ENCODE measurements around the gene CNST.

CNST gene

GRCh38 chr1:246532519-246532918 is 33.7 kb upstream of the CNST start:
- peaks cover 20% of the 10 kb centered on the region for H3K9me3 ChIP-seq (ENCODE audit: control insufficient read depth, insufficient read depth, low read depth, low read length)
- no peak overlapping the region for H3K9ac ChIP-seq (ENCODE audit: low read length)
- H3K36me3 ChIP-seq (ENCODE audit: control insufficient read depth, insufficient read depth, low read length): no peaks in the 10 kb centered on the region
- no peak overlapping the region for H3K27ac ChIP-seq (ENCODE audit: low read depth, low read length)
- no peaks in the 10 kb centered on the region for H3K27me3 ChIP-seq (ENCODE audit: control insufficient read depth, insufficient read depth, low read length)
- H3K4me1 ChIP-seq (ENCODE audit: control insufficient read depth, insufficient read depth, low read length): no peaks in the 10 kb centered on the region
- no peak overlapping the region for H3K4me3 ChIP-seq (ENCODE audit: low read depth, low read length)

- Histone ChIP-seq H3K27ac (ENCODE audit: low read depth, low read length) (no peak overlapping the region), H3K4me3 (ENCODE audit: low read depth, low read length) (no peak overlapping the region)
These were observed 32.8 kb upstream of the CNST start for GRCh38 chr1:246533371-246533905.

GRCh38 chr1:246534114-246534513 is 32.1 kb upstream of the CNST start:
- Histone ChIP-seq H3K27ac (ENCODE audit: low read depth, low read length) (no peak overlapping the region), H3K9ac (ENCODE audit: low read length) (no peak overlapping the region), H3K36me3 (ENCODE audit: control insufficient read depth, insufficient read depth, low read length) (peaks cover 4% of the 10 kb centered on the region; the same call in 1 of the 2 replicates), H3K9me3 (ENCODE audit: control insufficient read depth, insufficient read depth, low read depth, low read length) (peaks cover 20% of the 10 kb centered on the region), H3K4me3 (ENCODE audit: low read depth, low read length) (no peak overlapping the region), H3K27me3 (ENCODE audit: control insufficient read depth, insufficient read depth, low read length) (no peaks in the 10 kb centered on the region), H3K4me1 (ENCODE audit: control insufficient read depth, insufficient read depth, low read length) (peaks cover 4% of the 10 kb centered on the region; the same call in 1 of the 2 replicates)

More at GRCh38 chr1:246533371-246533905, 32.8 kb upstream of the CNST start:
- peaks cover 20% of the 10 kb centered on the region for H3K9me3 ChIP-seq (ENCODE audit: control insufficient read depth, insufficient read depth, low read depth, low read length)
- H3K27me3 ChIP-seq (ENCODE audit: control insufficient read depth, insufficient read depth, low read length): no peaks in the 10 kb centered on the region
- H3K4me1 ChIP-seq (ENCODE audit: control insufficient read depth, insufficient read depth, low read length): peaks cover 4% of the 10 kb centered on the region; the same call in 1 of the 2 replicates
- H3K36me3 ChIP-seq (ENCODE audit: control insufficient read depth, insufficient read depth, low read length): 0 out of 2 replicates have a peak, but pooled peaks cover under 1% of the 10 kb centered on the region
- no peak overlapping the region for H3K9ac ChIP-seq (ENCODE audit: low read length)

GRCh38 chr1:246537441-246537840 is 28.8 kb upstream of the CNST start:
- Histone ChIP-seq H3K9ac (ENCODE audit: low read length) (no peak overlapping the region), H3K4me3 (ENCODE audit: low read depth, low read length) (no peak overlapping the region), H3K27me3 (ENCODE audit: control insufficient read depth, insufficient read depth, low read length) (no peaks in the 10 kb centered on the region), H3K36me3 (ENCODE audit: control insufficient read depth, insufficient read depth, low read length) (peaks cover 24% of the 10 kb centered on the region), H3K4me1 (ENCODE audit: control insufficient read depth, insufficient read depth, low read length) (peaks cover 4% of the 10 kb centered on the region; the same call in 1 of the 2 replicates), H3K9me3 (ENCODE audit: control insufficient read depth, insufficient read depth, low read depth, low read length) (no peaks in the 10 kb centered on the region), H3K27ac (ENCODE audit: low read depth, low read length) (no peak overlapping the region)

GRCh38 chr1:246537887-246538286 is 28.4 kb upstream of the CNST start:
- Histone ChIP-seq H3K4me3 (ENCODE audit: low read depth, low read length) (no peak overlapping the region), H3K9me3 (ENCODE audit: control insufficient read depth, insufficient read depth, low read depth, low read length) (no peaks in the 10 kb centered on the region), H3K36me3 (ENCODE audit: control insufficient read depth, insufficient read depth, low read length) (peaks cover 27% of the 10 kb centered on the region), H3K9ac (ENCODE audit: low read length) (no peak overlapping the region), H3K4me1 (ENCODE audit: control insufficient read depth, insufficient read depth, low read length) (peaks cover 4% of the 10 kb centered on the region; the same call in 1 of the 2 replicates), H3K27ac (ENCODE audit: low read depth, low read length) (no peak overlapping the region), H3K27me3 (ENCODE audit: control insufficient read depth, insufficient read depth, low read length) (no peaks in the 10 kb centered on the region)

- H3K9ac ChIP-seq (ENCODE audit: low read length): no peak overlapping the region
- peaks cover 53% of the 10 kb centered on the region for H3K36me3 ChIP-seq (ENCODE audit: control insufficient read depth, insufficient read depth, low read length)
- peaks cover 4% of the 10 kb centered on the region; the same call in 1 of the 2 replicates for H3K4me1 ChIP-seq (ENCODE audit: control insufficient read depth, insufficient read depth, low read length)
- no peaks in the 10 kb centered on the region for H3K27me3 ChIP-seq (ENCODE audit: control insufficient read depth, insufficient read depth, low read length)
- H3K4me3 ChIP-seq (ENCODE audit: low read depth, low read length): no peak overlapping the region
- H3K9me3 ChIP-seq (ENCODE audit: control insufficient read depth, insufficient read depth, low read depth, low read length): no peaks in the 10 kb centered on the region
- no peak overlapping the region for H3K27ac ChIP-seq (ENCODE audit: low read depth, low read length)
These were observed 25.3 kb upstream of the CNST start for GRCh38 chr1:246540738-246541491.

- Histone ChIP-seq H3K9ac (ENCODE audit: low read length) (no peak overlapping the region), H3K4me3 (ENCODE audit: low read depth, low read length) (no peak overlapping the region), H3K36me3 (ENCODE audit: control insufficient read depth, insufficient read depth, low read length) (peaks cover 68% of the 10 kb centered on the region), H3K9me3 (ENCODE audit: control insufficient read depth, insufficient read depth, low read depth, low read length) (no peaks in the 10 kb centered on the region), H3K27ac (ENCODE audit: low read depth, low read length) (no peak overlapping the region), H3K4me1 (ENCODE audit: control insufficient read depth, insufficient read depth, low read length) (no peaks in the 10 kb centered on the region), H3K27me3 (ENCODE audit: control insufficient read depth, insufficient read depth, low read length) (no peaks in the 10 kb centered on the region)
These were observed 22.3 kb upstream of the CNST start for GRCh38 chr1:246544001-246544400.

GRCh38 chr1:246549665-246550064 is 16.6 kb upstream of the CNST start:
- Histone ChIP-seq H3K4me1 (ENCODE audit: control insufficient read depth, insufficient read depth, low read length) (no peaks in the 10 kb centered on the region), H3K27ac (ENCODE audit: low read depth, low read length) (no peak overlapping the region)

GRCh38 chr1:246550402-246550801 is 15.9 kb upstream of the CNST start:
- H3K4me3 ChIP-seq (ENCODE audit: low read depth, low read length): no peak overlapping the region
- H3K4me1 ChIP-seq (ENCODE audit: control insufficient read depth, insufficient read depth, low read length): no peaks in the 10 kb centered on the region
- H3K9me3 ChIP-seq (ENCODE audit: control insufficient read depth, insufficient read depth, low read depth, low read length): no peaks in the 10 kb centered on the region
- H3K36me3 ChIP-seq (ENCODE audit: control insufficient read depth, insufficient read depth, low read length): peaks cover 74% of the 10 kb centered on the region
- no peak overlapping the region for H3K9ac ChIP-seq (ENCODE audit: low read length)
- H3K27ac ChIP-seq (ENCODE audit: low read depth, low read length): no peak overlapping the region
- no peaks in the 10 kb centered on the region for H3K27me3 ChIP-seq (ENCODE audit: control insufficient read depth, insufficient read depth, low read length)

More at GRCh38 chr1:246549665-246550064, 16.6 kb upstream of the CNST start:
- no peak overlapping the region for H3K4me3 ChIP-seq (ENCODE audit: low read depth, low read length)
- no peaks in the 10 kb centered on the region for H3K27me3 ChIP-seq (ENCODE audit: control insufficient read depth, insufficient read depth, low read length)
- H3K9ac ChIP-seq (ENCODE audit: low read length): no peak overlapping the region
- no peaks in the 10 kb centered on the region for H3K9me3 ChIP-seq (ENCODE audit: control insufficient read depth, insufficient read depth, low read depth, low read length)
- H3K36me3 ChIP-seq (ENCODE audit: control insufficient read depth, insufficient read depth, low read length): peaks cover 74% of the 10 kb centered on the region

- no peaks in the 10 kb centered on the region for H3K4me1 ChIP-seq (ENCODE audit: control insufficient read depth, insufficient read depth, low read length)
- H3K9ac ChIP-seq (ENCODE audit: low read length): no peak overlapping the region
- H3K4me3 ChIP-seq (ENCODE audit: low read depth, low read length): no peak overlapping the region
- no peaks in the 10 kb centered on the region for H3K9me3 ChIP-seq (ENCODE audit: control insufficient read depth, insufficient read depth, low read depth, low read length)
- no peak overlapping the region for H3K27ac ChIP-seq (ENCODE audit: low read depth, low read length)
- peaks cover 81% of the 10 kb centered on the region for H3K36me3 ChIP-seq (ENCODE audit: control insufficient read depth, insufficient read depth, low read length)
- H3K27me3 ChIP-seq (ENCODE audit: control insufficient read depth, insufficient read depth, low read length): no peaks in the 10 kb centered on the region
These were observed 14.1 kb upstream of the CNST start for GRCh38 chr1:246552110-246552509.

- no peaks in the 10 kb centered on the region for H3K9me3 ChIP-seq (ENCODE audit: control insufficient read depth, insufficient read depth, low read depth, low read length)
- H3K27ac ChIP-seq (ENCODE audit: low read depth, low read length): no peak overlapping the region
- no peak overlapping the region for H3K9ac ChIP-seq (ENCODE audit: low read length)
- no peaks in the 10 kb centered on the region for H3K27me3 ChIP-seq (ENCODE audit: control insufficient read depth, insufficient read depth, low read length)
- peaks cover 76% of the 10 kb centered on the region for H3K36me3 ChIP-seq (ENCODE audit: control insufficient read depth, insufficient read depth, low read length)
- H3K4me3 ChIP-seq (ENCODE audit: low read depth, low read length): no peak overlapping the region
- H3K4me1 ChIP-seq (ENCODE audit: control insufficient read depth, insufficient read depth, low read length): no peaks in the 10 kb centered on the region
These were observed 12.1 kb upstream of the CNST start for GRCh38 chr1:246554201-246554600.

Measured in HUES6 (cell line).